NCI-H1417 treated with DMSO at 0.1 percent for 48 hours (cell line): ENCODE results near the gene TTYH2.

Experiments
- DNase-seq: peaks from one replicate; lab custom pipeline; 2025; lab: John Stamatoyannopoulos, UW

TTYH2 gene

GRCh38 chr17:74196541-74197317 lies 16.6 kb upstream of the TTYH2 start:
- no peak for DNase-seq

GRCh38 chr17:74197801-74198200 lies 15.6 kb upstream of the TTYH2 start:
- DNase-seq = no peak

DNA sequence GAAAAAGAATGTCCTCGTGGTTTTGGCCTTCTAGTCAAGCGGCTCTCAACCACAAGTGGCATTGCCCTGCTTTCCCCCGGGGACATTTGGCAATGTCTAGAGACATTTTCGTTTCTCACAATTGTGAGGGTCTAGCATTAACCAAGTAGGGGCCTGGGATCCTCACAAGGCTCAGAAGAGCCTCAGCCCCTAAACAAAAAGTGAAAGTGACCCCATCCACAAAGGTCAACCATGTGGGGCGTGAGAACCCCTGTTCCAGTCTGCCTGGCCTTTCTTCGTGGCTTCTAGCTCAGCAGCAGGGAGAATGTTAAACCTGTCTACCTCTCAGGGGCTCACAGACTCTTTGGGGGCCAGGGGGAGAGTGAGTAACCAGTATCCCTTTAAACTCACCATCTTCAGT lies 14.7 kb upstream of the TTYH2 start:
- DNase-seq = no peak

DNA sequence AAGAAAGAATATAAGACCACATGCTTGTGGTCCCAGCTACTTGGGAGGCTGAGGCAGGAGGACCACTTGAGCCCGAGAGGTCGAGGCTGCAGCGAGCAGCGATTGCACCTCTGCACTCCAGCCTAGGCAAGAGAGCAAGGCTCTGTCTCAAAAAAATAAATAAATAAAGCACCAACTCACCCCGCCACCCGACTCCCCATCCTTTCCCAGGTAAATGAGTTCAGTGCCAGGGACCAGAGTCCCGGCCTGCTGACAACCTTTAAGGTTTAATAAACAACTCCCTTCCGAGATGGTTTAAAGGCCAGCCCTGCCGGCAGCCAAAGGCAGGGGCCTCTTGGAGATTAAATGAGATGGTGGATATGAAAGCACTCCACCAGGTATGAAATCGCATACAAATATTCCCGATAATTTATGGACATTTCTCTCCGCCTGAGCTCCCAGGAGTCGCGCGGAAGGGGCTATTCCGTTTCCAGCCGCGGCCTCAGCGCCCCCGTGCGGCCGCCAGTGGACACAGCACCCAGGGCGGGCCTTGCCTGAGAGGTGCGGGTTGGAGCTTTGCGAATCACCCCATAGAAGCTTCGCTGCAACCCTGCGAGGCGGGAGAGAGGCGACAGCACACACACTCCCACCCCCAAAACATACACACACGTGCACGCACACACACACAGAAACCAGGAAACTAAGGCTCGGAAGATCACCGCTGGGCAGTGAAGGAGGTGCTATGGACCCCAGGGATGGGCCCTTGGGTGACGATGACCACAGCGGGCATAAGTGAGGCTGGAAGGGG lies 13.9 kb upstream of the TTYH2 start:
- DNase-seq = no peak

DNA sequence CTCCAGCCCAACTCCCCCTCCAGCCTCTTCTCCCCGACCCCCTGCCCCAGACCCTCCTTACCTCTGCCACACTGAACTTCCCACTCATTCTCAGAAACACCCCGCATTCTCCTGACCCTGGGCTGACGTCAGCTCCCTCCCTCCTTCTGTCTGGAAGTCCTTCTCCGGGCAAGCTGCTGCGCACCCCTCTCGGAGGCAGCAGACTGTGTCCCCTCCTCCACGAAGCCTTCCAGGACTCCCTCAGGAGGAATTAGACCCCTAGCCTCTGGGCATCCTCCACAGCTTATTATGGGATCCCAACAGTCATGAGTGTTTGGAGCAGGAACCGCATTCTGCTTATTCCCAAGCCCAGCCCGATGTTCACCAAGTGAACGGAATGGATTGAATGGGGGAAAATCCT lies 13.3 kb upstream of the TTYH2 start:
- DNase-seq = no peak

DNA sequence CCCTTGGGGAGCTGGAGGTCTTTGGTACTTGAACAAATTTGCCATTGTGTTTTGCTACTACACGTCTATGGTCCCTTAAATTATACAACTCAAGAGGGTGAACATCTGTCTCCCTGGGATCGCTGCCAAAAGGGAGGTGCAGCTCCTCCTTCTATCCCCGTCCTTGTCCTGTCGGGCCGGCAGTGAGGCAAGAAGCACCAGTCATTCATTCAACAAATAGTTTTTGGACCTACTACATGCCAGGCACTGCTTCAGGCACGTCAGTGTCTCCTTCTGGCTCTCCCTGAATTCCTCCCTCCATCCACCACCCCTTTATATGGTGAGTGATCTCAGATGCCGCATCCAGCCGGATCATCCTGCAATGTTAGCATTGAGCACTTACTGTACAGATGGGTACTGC lies 12.1 kb upstream of the TTYH2 start:
- DNase-seq = peak; percentile 31

DNA sequence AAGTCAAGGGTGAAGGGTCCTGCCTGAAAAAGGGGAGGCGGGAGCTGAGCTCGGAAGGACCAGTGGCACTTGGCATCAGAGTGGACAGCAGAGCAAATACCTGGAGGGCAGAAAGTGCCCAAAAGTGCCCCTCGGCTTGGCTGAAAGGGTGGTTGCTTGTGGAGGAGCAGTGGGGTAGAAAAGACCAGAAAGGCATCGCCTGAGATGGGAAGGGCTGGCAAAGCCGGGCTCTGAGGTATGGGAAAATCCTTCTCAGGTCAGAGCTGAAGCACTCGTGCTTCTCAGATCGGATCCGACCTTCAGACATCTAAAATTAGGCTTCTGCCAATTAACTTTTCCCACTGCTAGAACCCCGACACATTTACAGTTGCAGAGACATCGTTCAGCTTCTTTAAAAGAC lies 11.4 kb upstream of the TTYH2 start:
- no peak for DNase-seq

DNA sequence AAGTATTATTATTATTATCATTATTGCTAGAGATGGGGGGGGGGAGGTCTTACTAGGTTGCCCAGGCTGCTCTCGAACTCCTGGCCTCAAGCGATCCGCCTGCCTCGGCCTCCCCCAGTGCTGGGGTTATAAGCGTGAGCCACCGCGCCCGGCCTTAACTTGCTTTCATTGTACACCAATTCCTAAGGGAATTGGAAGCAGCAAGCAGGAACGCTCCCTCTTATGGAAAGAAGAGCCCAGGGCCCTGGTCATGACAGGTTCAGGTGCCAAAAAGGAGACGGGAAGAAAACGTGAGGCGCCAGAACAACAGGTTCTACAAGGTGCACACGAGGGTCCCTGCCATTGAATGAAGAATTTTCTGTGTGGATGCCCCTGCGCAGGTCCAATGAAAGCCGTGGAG lies 10.4 kb upstream of the TTYH2 start:
- DNase-seq = no peak

GRCh38 chr17:74203439-74204240 lies 9.7 kb upstream of the TTYH2 start, which contains the start of gene RPL38:
Gene RPL38 (plus strand): TSS chr17:74203678. CDS start chr17:74203956, 278 bp downstream.
- DNase-seq = peak; percentile 81

DNA sequence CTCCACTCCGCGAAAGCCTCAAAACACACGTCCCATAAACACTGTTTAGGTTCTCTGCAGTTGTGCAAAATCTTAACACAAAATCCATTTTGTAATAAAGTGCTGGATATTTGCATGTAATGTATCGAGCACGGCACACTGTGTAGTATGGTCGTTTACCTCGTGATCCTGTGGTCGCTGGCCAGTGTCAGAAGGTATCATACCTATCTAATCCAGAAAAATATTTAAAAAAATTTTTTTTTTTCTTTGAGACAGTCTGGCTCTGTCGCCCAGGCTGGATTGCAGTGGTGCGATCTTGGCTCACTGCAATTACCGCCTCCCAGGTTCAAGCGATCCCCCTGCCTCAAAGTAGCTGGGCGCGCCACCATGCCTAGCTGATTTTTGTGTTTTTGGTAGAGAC lies 8.9 kb upstream of the TTYH2 start:
- no peak for DNase-seq

- no peak for DNase-seq
These were observed 8.1 kb upstream of the TTYH2 start for GRCh38 chr17:74205274-74205673.

DNA sequence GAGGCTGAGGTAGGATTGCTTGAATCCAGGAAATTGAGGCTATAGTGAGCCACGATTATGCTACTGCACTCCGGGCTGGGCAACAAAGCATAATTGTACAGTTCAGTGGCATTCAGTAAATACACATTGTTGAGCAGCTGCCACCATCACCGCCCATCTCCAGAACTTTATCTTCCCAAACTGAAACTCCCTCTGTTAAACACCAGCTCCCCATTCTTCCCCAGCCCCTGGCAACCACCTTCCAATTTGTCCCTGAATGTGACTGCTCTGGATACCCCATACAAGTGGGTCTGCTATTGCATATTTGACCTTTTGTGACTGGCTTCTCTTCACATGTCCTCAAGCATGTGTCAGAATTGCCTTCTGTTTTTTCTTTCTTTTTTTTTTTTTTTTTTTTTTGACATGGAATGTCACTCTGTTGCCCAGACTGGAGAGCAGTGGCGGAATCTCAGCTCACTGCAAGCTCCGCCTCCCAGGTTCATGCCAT lies 7.0 kb upstream of the TTYH2 start:
- no peak for DNase-seq

- DNase-seq = no peak
These were observed 2.9 kb upstream of the TTYH2 start for GRCh38 chr17:74210191-74211140.

DNA sequence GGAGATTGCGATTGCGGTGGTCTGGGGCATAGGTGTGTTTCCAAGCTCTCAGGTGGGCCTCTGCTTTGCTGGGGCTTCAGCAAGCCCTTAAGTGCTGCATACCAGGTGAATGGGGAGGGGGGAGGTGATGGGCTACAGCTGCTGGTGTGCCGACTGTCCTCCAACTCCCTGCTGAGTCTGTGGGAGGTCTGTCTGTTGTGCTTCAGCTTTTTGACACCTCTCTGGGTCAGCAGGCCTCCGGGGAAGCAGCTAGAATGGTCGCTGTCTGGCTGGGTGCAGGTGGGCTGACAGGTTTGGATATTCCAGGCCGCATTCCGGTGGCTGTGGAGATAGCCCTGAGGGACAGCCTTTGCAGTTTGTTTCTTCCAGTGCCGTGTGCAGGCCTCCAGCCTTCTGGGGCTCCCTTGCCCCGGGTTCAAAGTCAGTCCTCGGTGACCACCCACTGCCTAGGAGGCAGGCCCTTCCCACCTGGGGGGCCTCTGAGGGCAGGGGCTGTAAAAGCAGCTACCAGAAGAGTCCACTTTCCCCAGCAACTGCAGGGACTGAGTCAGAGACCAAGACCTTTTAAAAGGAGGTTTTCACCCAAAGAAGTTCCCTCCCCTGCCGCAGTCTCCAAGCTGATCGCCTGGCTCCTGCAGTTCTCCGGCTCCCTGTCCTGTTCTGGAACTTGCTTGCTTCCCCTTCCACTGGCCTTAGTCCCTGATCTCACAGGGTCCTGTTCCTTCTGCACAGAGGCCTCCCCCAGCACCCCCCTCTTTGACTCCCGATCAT lies 2.0 kb upstream of the TTYH2 start:
- DNase-seq = no peak

DNA sequence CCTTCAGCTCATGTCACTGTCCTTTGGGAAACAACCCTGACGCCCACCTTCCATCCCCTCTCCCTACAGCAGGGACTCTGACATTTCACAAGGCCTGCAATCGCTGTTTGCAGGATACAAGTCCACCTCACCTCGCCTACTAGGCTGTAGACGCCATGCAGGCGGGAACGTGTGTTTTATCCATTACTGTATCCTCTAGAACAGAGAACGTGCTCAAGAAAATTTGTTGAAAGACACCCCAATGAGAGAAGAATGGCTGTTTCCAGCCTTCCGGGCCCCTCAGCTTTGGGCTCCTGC lies 1.5 kb upstream of the TTYH2 start:
- no peak for DNase-seq

DNA sequence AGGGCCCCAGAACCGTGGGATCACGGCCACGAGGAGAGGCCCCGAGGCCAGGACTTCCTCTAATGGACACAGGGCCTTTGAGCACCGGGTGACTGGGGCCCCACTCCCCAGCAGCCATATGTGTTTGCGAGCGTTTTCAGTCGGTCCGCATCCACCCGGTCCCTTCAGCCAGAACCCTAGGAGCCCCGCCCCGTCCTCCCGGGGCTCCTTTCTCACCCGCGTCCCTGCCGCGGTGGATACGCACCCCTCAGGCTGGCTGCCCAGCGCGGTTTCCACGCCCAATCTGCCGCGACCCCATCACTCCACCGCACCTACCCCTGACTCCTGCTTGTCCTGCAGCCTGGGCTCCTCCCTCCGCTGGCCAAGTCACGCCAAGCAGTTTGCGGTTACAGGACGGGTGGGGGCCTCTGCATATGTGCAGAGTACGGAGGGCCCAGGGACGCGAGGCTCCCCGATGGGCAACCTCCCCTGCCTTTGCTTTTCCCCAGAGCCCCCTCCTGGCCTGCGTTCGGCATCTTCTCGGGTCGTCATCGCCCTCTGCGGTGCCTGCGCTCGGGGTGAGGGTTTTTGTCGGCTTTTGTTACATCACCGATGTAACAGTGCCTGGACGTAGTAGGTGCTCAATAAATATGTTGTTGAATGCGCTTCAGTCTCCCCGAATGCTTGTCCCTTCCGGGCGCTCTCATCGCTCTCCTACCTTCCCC lies 1.0 kb upstream of the TTYH2 start:
- no peak for DNase-seq

- no peak for DNase-seq
These were observed 555 bp downstream of the TTYH2 start for GRCh38 chr17:74213861-74214391.

DNA sequence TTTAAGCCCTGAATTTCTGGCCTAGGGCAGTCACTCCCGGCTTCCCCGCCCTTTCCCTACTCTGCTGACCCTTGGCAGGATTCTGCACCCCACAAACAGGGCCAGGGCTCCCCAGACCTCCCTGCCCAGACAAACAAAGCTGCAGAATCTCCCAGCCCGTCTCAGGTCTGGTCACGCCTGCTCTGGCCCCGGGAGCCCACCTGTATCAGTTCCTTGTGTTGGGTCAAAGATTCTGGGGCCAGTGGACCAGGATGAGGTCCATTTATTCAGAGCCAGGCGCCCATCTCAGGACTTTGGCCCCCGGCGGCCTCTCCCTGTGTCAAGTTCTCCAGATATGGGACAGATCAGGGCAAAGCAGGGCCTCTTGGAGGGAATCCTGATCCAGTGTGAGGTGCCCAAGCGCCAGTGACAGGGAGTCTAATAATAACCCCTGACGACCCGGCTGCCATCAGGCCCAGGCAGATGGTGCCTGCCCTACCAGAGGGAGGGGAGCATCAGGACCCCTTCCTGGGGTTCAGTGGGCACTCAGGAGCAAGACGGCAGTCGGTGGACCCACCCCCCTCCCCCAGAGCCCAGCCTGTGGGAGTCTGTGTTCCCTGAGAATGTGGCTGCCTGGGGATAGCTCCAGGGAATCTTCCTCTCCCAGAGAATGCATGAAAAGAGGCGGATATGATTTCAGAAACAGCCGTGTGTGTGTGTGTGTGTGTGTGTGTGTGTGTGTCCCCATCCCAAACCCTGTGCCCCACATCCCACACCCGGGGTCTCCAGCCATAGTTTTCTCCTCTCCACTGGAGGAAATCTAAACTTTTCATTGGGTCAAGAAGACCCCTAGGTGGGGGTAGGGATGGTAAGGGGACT lies 1.3 kb downstream of the TTYH2 start:
- DNase-seq = no peak

DNA sequence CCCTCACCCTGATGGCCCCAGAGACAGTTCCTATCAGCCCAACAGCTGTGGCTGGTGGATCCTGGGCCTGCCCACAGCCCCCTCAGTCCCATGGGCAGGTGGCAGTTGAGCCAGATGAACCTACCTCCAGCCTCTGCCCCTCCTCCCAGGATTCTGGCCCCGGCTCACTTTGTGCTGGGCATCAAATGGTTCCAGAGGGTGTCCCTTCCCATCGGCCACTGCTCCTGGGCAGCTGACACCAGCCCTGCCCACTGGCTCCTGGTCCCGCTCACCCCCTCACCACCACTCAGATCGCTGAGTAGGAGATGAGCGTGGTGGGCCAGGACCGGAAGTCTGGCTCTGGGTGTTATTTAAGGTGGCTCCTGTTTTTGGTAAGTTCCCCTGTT lies 2.0 kb downstream of the TTYH2 start:
- DNase-seq = no peak
